Measurements from ENCODE around the gene VPS26A. TPM values are rescaled to one million over a fixed set of nuclear protein-coding genes. Genes with fewer than 3 reads are reported as not detected.
"Not testable (repeated sequence)": the region's sequence is repeated elsewhere in the genome, so short reads cannot be mapped to it uniquely, and the experiment has no call there.

The VPS26A gene
- total RNA-seq, 1 experiment from 2014 or later, result 28.3 TPM

GRCh38 chr10:69172241-69172982 is 48.4 kb downstream of the VPS26A start:
- H2AFZ ChIP-seq (ENCODE audit: low read length), result no peak overlapping the region
- H3K36me3 ChIP-seq (ENCODE audit: insufficient read depth, low read length), result peaks cover 29% of the 10 kb centered on the region
- H3K4me3 ChIP-seq (ENCODE audit: low read length), result no peak overlapping the region
- no peaks in the 10 kb centered on the region for H3K79me2 ChIP-seq (ENCODE audit: low read length)
- no peaks in the 10 kb centered on the region for H3K9me2 ChIP-seq (replicated peaks; ENCODE audit: insufficient read depth, low read length)
- H3K4me1 ChIP-seq (ENCODE audit: low read length), result peaks cover 5% of the 10 kb centered on the region; the same call in 1 of the 2 replicates
- H3K9ac ChIP-seq (ENCODE audit: low read length), result no peak overlapping the region
- H4K20me1 ChIP-seq (ENCODE audit: insufficient read depth, low read depth, low read length), result no peaks in the 10 kb centered on the region
- no peak overlapping the region for H3K27ac ChIP-seq (ENCODE audit: low read length)
- no peaks in the 10 kb centered on the region for H3K9me3 ChIP-seq (ENCODE audit: low read length)
- H3K4me2 ChIP-seq (ENCODE audit: low read depth, low read length, poor library complexity, severe bottlenecking), result no peak overlapping the region
- H3K27me3 ChIP-seq (ENCODE audit: low read length), result no peaks in the 10 kb centered on the region
- no peak for DNase-seq

- H2AFZ ChIP-seq (ENCODE audit: low read length); H3K9ac ChIP-seq (ENCODE audit: low read length); H3K27ac ChIP-seq (ENCODE audit: low read length); H3K4me2 ChIP-seq (ENCODE audit: low read depth, low read length, poor library complexity, severe bottlenecking); H3K4me3 ChIP-seq (ENCODE audit: low read length); H3K27me3 ChIP-seq (ENCODE audit: low read length); DNase-seq; H3K9me3 ChIP-seq (ENCODE audit: low read length); H3K9me2 ChIP-seq (replicated peaks; ENCODE audit: insufficient read depth, low read length); H4K20me1 ChIP-seq (ENCODE audit: insufficient read depth, low read depth, low read length): not testable (repeated sequence)
- H3K4me1 ChIP-seq (ENCODE audit: low read length), result peaks cover 17% of the 10 kb centered on the region
- H3K79me2 ChIP-seq (ENCODE audit: low read length), result peaks cover 10% of the 10 kb centered on the region
- H3K36me3 ChIP-seq (ENCODE audit: insufficient read depth, low read length), result peaks cover 27% of the 10 kb centered on the region
Measured at GRCh38 chr10:69175326-69175725, 51.3 kb downstream of the VPS26A start.

- Histone ChIP-seq H3K9ac (ENCODE audit: low read length) (no peak overlapping the region), H2AFZ (ENCODE audit: low read length) (no peak overlapping the region), H3K4me3 (ENCODE audit: low read length) (no peak overlapping the region), H3K9me3 (ENCODE audit: low read length) (no peaks in the 10 kb centered on the region), H3K36me3 (ENCODE audit: insufficient read depth, low read length) (peaks cover 13% of the 10 kb centered on the region), H3K27me3 (ENCODE audit: low read length) (no peaks in the 10 kb centered on the region), H3K27ac (ENCODE audit: low read length) (no peak overlapping the region), H3K4me1 (ENCODE audit: low read length) (peaks cover 24% of the 10 kb centered on the region), H4K20me1 (ENCODE audit: insufficient read depth, low read depth, low read length) (no peaks in the 10 kb centered on the region), H3K4me2 (ENCODE audit: low read depth, low read length, poor library complexity, severe bottlenecking) (no peak overlapping the region), H3K79me2 (ENCODE audit: low read length) (peaks cover 24% of the 10 kb centered on the region), H3K9me2 (replicated peaks; ENCODE audit: insufficient read depth, low read length) (no peaks in the 10 kb centered on the region)
- no peak for DNase-seq
Measured at GRCh38 chr10:69176823-69177222, 52.8 kb downstream of the VPS26A start.

GRCh38 chr10:69179089-69179742 is 55.2 kb downstream of the VPS26A start:
- peak overlapping the region; percentile 68; the same call in 1 of the 2 replicates for H3K27ac ChIP-seq (ENCODE audit: low read length)
- no peaks in the 10 kb centered on the region for H3K27me3 ChIP-seq (ENCODE audit: low read length)
- H2AFZ ChIP-seq (ENCODE audit: low read length), result no peak overlapping the region; the same call in 1 of the 2 replicates
- peaks cover 40% of the 10 kb centered on the region for H3K4me1 ChIP-seq (ENCODE audit: low read length)
- peak overlapping the region; percentile 94 for H3K9ac ChIP-seq (ENCODE audit: low read length)
- H3K79me2 ChIP-seq (ENCODE audit: low read length), result peaks cover 48% of the 10 kb centered on the region
- H3K9me3 ChIP-seq (ENCODE audit: low read length), result no peaks in the 10 kb centered on the region
- H4K20me1 ChIP-seq (ENCODE audit: insufficient read depth, low read depth, low read length), result no peaks in the 10 kb centered on the region
- peak overlapping the region; percentile 92 for H3K4me3 ChIP-seq (ENCODE audit: low read length)
- H3K36me3 ChIP-seq (ENCODE audit: insufficient read depth, low read length), result 0 out of 2 replicates have a peak, but pooled peaks cover 4% of the 10 kb centered on the region
- H3K9me2 ChIP-seq (replicated peaks; ENCODE audit: insufficient read depth, low read length), result no peaks in the 10 kb centered on the region
- DNase-seq, result no peak
- peak overlapping the region; percentile 90 for H3K4me2 ChIP-seq (ENCODE audit: low read depth, low read length, poor library complexity, severe bottlenecking)

- Histone ChIP-seq H3K9ac (ENCODE audit: low read length) (peak within 1 kb of the TSS; percentile 94), H3K9me3 (ENCODE audit: low read length) (no peaks in the 10 kb centered on the region), H3K79me2 (ENCODE audit: low read length) (peaks cover 56% of the 10 kb centered on the region), H3K4me3 (ENCODE audit: low read length) (peak within 1 kb of the TSS; percentile 92), H4K20me1 (ENCODE audit: insufficient read depth, low read depth, low read length) (no peaks in the 10 kb centered on the region), H3K9me2 (replicated peaks; ENCODE audit: insufficient read depth, low read length) (no peaks in the 10 kb centered on the region), H2AFZ (ENCODE audit: low read length) (peak within 1 kb of the TSS; percentile 66; the same call in 1 of the 2 replicates), H3K36me3 (ENCODE audit: insufficient read depth, low read length) (0 out of 2 replicates have a peak, but pooled peaks cover 4% of the 10 kb centered on the region), H3K27me3 (ENCODE audit: low read length) (no peaks in the 10 kb centered on the region), H3K27ac (ENCODE audit: low read length) (peak within 1 kb of the TSS; percentile 68), H3K4me1 (ENCODE audit: low read length) (peaks cover 40% of the 10 kb centered on the region), H3K4me2 (ENCODE audit: low read depth, low read length, poor library complexity, severe bottlenecking) (peak within 1 kb of the TSS; percentile 90)
- peak; percentile 97 for DNase-seq
Measured at GRCh38 chr10:69179743-69180524, 56.0 kb downstream of the VPS26A start, which contains the start of gene SUPV3L1. SUPV3L1 (plus strand) TSS chr10:69180234; CDS start chr10:69180292, 58 bp downstream.

GRCh38 chr10:69180525-69181204 is 56.7 kb downstream of the VPS26A start:
- H3K9me3 ChIP-seq (ENCODE audit: low read length), result no peaks in the 10 kb centered on the region
- no peaks in the 10 kb centered on the region for H3K9me2 ChIP-seq (replicated peaks; ENCODE audit: insufficient read depth, low read length)
- peak overlapping the region; percentile 94 for H3K9ac ChIP-seq (ENCODE audit: low read length)
- 0 out of 2 replicates have a peak, but pooled peaks cover 4% of the 10 kb centered on the region for H3K36me3 ChIP-seq (ENCODE audit: insufficient read depth, low read length)
- H2AFZ ChIP-seq (ENCODE audit: low read length), result no peak overlapping the region
- peaks cover 62% of the 10 kb centered on the region for H3K79me2 ChIP-seq (ENCODE audit: low read length)
- H4K20me1 ChIP-seq (ENCODE audit: insufficient read depth, low read depth, low read length), result no peaks in the 10 kb centered on the region; the same call in 1 of the 2 replicates
- peak overlapping the region; percentile 92 for H3K4me3 ChIP-seq (ENCODE audit: low read length)
- peaks cover 40% of the 10 kb centered on the region for H3K4me1 ChIP-seq (ENCODE audit: low read length)
- DNase-seq, result peak; percentile 79
- H3K27ac ChIP-seq (ENCODE audit: low read length), result peak overlapping the region; percentile 68
- H3K27me3 ChIP-seq (ENCODE audit: low read length), result no peaks in the 10 kb centered on the region
- H3K4me2 ChIP-seq (ENCODE audit: low read depth, low read length, poor library complexity, severe bottlenecking), result peak overlapping the region; percentile 90

- Histone ChIP-seq H3K4me3 (ENCODE audit: low read length) (peak overlapping the region; percentile 92), H3K4me2 (ENCODE audit: low read depth, low read length, poor library complexity, severe bottlenecking) (peak overlapping the region; percentile 90), H4K20me1 (ENCODE audit: insufficient read depth, low read depth, low read length) (no peaks in the 10 kb centered on the region; the same call in 1 of the 2 replicates), H3K9me2 (replicated peaks; ENCODE audit: insufficient read depth, low read length) (no peaks in the 10 kb centered on the region), H2AFZ (ENCODE audit: low read length) (no peak overlapping the region), H3K36me3 (ENCODE audit: insufficient read depth, low read length) (peaks cover 4% of the 10 kb centered on the region; the same call in 1 of the 2 replicates), H3K27me3 (ENCODE audit: low read length) (no peaks in the 10 kb centered on the region), H3K9me3 (ENCODE audit: low read length) (no peaks in the 10 kb centered on the region), H3K79me2 (ENCODE audit: low read length) (peaks cover 68% of the 10 kb centered on the region), H3K27ac (ENCODE audit: low read length) (no peak overlapping the region), H3K4me1 (ENCODE audit: low read length) (peaks cover 40% of the 10 kb centered on the region), H3K9ac (ENCODE audit: low read length) (peak overlapping the region; percentile 94)
- no peak for DNase-seq
Measured at GRCh38 chr10:69181433-69181832, 57.5 kb downstream of the VPS26A start.
